H54 (cell line): Measurements from ENCODE around the gene GLYATL1.

Experiments
- DNase-seq: peaks from one replicate; pipeline ENCODE4 v3.0.0; 2011; ENCODE audit warnings: low spot score, mixed read lengths; ENCODE audit not compliant: insufficient read length
- FAIRE-seq: peaks from 3 replicates; lab custom pipeline; 2011; peaks lifted over from hg19 to GRCh38; lab: Jason Lieb, UNC
- POLR2A ChIP-seq: IDR thresholded peaks from 2 replicates; pipeline ENCODE4 v1.6.1; 2011; ENCODE audit warnings: low read depth, mild to moderate bottlenecking, low read length

Gene GLYATL1

GRCh38 chr11:58939277-58939676, at the start of gene GLYATL1:
Gene GLYATL1 (plus strand): TSS chr11:58939488. CDS start chr11:58947088, 7,600 bp downstream.
- TF ChIP-seq POLR2A: no peak
- FAIRE-seq: no peak
- DNase-seq: no peak

- DNase-seq: no peak
- TF ChIP-seq POLR2A: no peak
- FAIRE-seq: no peak
Measured at GRCh38 chr11:58893899-58894298, 45.4 kb upstream of the GLYATL1 start.

- no peak for DNase-seq
- FAIRE-seq: no peak
- no peak for TF ChIP-seq POLR2A
Measured at GRCh38 chr11:58898106-58898505, 41.2 kb upstream of the GLYATL1 start.

- peak; percentile 70 for DNase-seq
- peak; percentile 43 for FAIRE-seq
- TF ChIP-seq POLR2A: no peak
Measured at GRCh38 chr11:58900479-58901420, 38.5 kb upstream of the GLYATL1 start.

- FAIRE-seq (no peak), DNase-seq (no peak)
- no peak for TF ChIP-seq POLR2A
Measured at GRCh38 chr11:58902881-58903280, 36.4 kb upstream of the GLYATL1 start.

- FAIRE-seq: no peak
- no peak for DNase-seq
- no peak for TF ChIP-seq POLR2A
Measured at GRCh38 chr11:58905011-58905720, 34.1 kb upstream of the GLYATL1 start.

- DNase-seq: no peak
- FAIRE-seq: no peak
- no peak for TF ChIP-seq POLR2A
Measured at GRCh38 chr11:58905721-58906547, 33.4 kb upstream of the GLYATL1 start.

- DNase-seq (no peak), FAIRE-seq (no peak)
- no peak for TF ChIP-seq POLR2A
Measured at GRCh38 chr11:58907780-58908179, 31.5 kb upstream of the GLYATL1 start.

GRCh38 chr11:58912124-58912523, 27.2 kb upstream of the GLYATL1 start:
- TF ChIP-seq POLR2A: no peak
- FAIRE-seq (no peak), DNase-seq (no peak)

GRCh38 chr11:58913685-58914084, 25.6 kb upstream of the GLYATL1 start:
- TF ChIP-seq POLR2A: no peak
- FAIRE-seq: no peak
- DNase-seq: no peak

GRCh38 chr11:58914821-58915543, 24.3 kb upstream of the GLYATL1 start:
- no peak for DNase-seq
- TF ChIP-seq POLR2A: no peak
- no peak for FAIRE-seq

- no peak for TF ChIP-seq POLR2A
- no peak for DNase-seq
- no peak for FAIRE-seq
Measured at GRCh38 chr11:58916637-58917036, 22.7 kb upstream of the GLYATL1 start.
